C4-2B (cell line): ENCODE data around the gene ADAMTS3.

Source experiments
- CTCF ChIP-seq: fragments of 450-650 bp; conservative IDR thresholded peaks from 2 replicates; pipeline ENCODE4 v1.5.1; 2017; ENCODE audit warnings: mild to moderate bottlenecking
- ZFX ChIP-seq: fragments of 450-650 bp; IDR thresholded peaks from 2 replicates; pipeline ENCODE4 v1.6.1; 2017

GRCh38 chr4:72410158-72410557 is 158.9 kb downstream of the ADAMTS3 start:
- TF ChIP-seq CTCF, result no peak
- TF ChIP-seq ZFX, result no peak
